Glutamatergic neuron (in vitro differentiated cells): ENCODE measurements around the gene GCLC. TPM values are rescaled to one million over a fixed set of nuclear protein-coding genes. Genes with fewer than 3 reads are reported as not detected.

Source experiments
- DNase-seq: peaks from one replicate; pipeline ENCODE4 v3.0.0; 2022
- H3K27ac Mint-ChIP-seq: one replicate; pipeline ENCODE4 v1.8.0; 2020; ENCODE audit warnings: mild to moderate bottlenecking, mixed read lengths, inconsistent platforms; ENCODE audit not compliant: unreplicated experiment
- H3K27me3 Mint-ChIP-seq: one replicate; pipeline ENCODE4 v1.8.0; 2020; ENCODE audit warnings: mild to moderate bottlenecking, moderate library complexity, mixed read lengths, inconsistent platforms; ENCODE audit not compliant: unreplicated experiment
- H3K36me3 Mint-ChIP-seq: one replicate; pipeline ENCODE4 v1.8.0; 2020; ENCODE audit warnings: mild to moderate bottlenecking, mixed read lengths, inconsistent platforms; ENCODE audit not compliant: unreplicated experiment
- H3K4me1 Mint-ChIP-seq: one replicate; pipeline ENCODE4 v1.8.0; 2020; ENCODE audit warnings: mild to moderate bottlenecking, low read depth, mixed read lengths, inconsistent platforms; ENCODE audit not compliant: unreplicated experiment
- H3K4me3 Mint-ChIP-seq: one replicate; pipeline ENCODE4 v1.8.0; 2020; ENCODE audit warnings: mild to moderate bottlenecking, mixed read lengths, inconsistent platforms; ENCODE audit not compliant: unreplicated experiment
- H3K9me3 Mint-ChIP-seq: one replicate; pipeline ENCODE4 v1.8.0; 2020; ENCODE audit warnings: mild to moderate bottlenecking, moderate library complexity, mixed read lengths, inconsistent platforms; ENCODE audit not compliant: unreplicated experiment
- total RNA-seq: library from RNA; stranded (reverse); fragmentation: NEBNext Ultra II Directional; extraction: Animal tissue kit (Norgen Biotek cat#: 25700); gene quantifications from one replicate; pipeline ENCODE4 v1.2.1, GENCODE V29; 2021; ENCODE audit not compliant: unreplicated experiment
- TF ChIP-seq, protein P1 (sequence below): fragments of 200-600 bp; sonication (generic); IDR thresholded peaks from one replicate; pipeline ENCODE4 v1.5.0; 2021; ENCODE audit not compliant: partially characterized antibody, unreplicated experiment

Gene GCLC
- total RNA-seq, 1 donor from 2014 or later = 29.1 TPM

DNA sequence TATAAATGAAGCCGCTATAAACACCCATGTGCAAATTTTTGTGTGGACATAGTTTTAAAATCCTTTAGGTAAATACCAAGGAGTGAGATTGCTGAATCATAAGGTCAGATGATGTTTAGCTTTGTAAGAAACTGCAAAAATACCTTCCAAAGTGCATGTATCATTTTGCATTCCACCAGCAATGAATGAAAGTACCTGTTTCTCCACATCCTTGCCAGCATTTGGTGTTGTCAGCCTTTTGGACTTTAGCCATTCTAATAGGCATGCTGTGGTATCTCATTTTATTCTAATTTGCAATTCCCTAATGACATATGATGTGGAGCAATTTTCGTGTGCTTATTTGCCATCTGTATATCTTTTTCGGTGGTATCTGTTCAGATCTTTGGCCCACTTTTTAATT is 93.7 kb downstream of the GCLC start:
- Mint-ChIP-seq H3K4me1 (no peaks in the 10 kb centered on the region), H3K27ac (no peak overlapping the region), H3K27me3 (no peaks in the 10 kb centered on the region), H3K36me3 (no peaks in the 10 kb centered on the region), H3K4me3 (no peak overlapping the region), H3K9me3 (no peaks in the 10 kb centered on the region)
- TF ChIP-seq, protein P1, sequence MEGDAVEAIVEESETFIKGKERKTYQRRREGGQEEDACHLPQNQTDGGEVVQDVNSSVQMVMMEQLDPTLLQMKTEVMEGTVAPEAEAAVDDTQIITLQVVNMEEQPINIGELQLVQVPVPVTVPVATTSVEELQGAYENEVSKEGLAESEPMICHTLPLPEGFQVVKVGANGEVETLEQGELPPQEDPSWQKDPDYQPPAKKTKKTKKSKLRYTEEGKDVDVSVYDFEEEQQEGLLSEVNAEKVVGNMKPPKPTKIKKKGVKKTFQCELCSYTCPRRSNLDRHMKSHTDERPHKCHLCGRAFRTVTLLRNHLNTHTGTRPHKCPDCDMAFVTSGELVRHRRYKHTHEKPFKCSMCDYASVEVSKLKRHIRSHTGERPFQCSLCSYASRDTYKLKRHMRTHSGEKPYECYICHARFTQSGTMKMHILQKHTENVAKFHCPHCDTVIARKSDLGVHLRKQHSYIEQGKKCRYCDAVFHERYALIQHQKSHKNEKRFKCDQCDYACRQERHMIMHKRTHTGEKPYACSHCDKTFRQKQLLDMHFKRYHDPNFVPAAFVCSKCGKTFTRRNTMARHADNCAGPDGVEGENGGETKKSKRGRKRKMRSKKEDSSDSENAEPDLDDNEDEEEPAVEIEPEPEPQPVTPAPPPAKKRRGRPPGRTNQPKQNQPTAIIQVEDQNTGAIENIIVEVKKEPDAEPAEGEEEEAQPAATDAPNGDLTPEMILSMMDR = no peak
- no peak for DNase-seq

DNA sequence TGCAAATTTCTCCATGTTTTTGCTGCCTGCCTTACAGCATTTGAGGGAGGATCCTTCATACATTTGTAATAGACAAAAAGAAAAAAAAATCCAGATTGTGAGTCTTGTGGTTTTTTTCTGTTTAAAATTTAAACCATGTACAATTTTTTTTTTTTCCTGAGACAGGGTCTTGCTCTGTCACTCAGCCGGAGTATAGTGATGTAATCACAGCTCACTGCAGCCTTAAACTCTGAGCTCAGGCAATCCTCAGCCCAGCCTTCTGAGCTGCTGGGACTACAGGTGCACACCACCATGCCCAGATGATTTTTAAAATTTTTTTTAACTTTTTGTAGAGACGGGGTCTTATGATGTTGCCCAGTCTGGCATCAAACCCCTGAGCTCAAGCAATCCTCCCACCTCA is 97.0 kb downstream of the GCLC start:
- H3K36me3 Mint-ChIP-seq = no peaks in the 10 kb centered on the region
- no peaks in the 10 kb centered on the region for H3K4me1 Mint-ChIP-seq
- no peak overlapping the region for H3K27ac Mint-ChIP-seq
- no peak overlapping the region for H3K4me3 Mint-ChIP-seq
- no peak for DNase-seq
- TF ChIP-seq, protein P1 = no peak
- no peaks in the 10 kb centered on the region for H3K27me3 Mint-ChIP-seq
- no peaks in the 10 kb centered on the region for H3K9me3 Mint-ChIP-seq

Other genes with a start within 250 kb of the GCLC start
- 97.2 TPM for gene ELOVL5, start 196.2 kb downstream of the GCLC start, total RNA-seq
- 0.10 TPM for gene KLHL31, start 120.7 kb upstream of the GCLC start, total RNA-seq
- gene LRRC1, start 249.9 kb upstream of the GCLC start, total RNA-seq = 2.6 TPM